ENCODE data around the gene COPZ2. TPM values are rescaled to one million over a fixed set of nuclear protein-coding genes. Genes with fewer than 3 reads are reported as not detected.
"Not testable (repeated sequence)": the region's sequence is repeated elsewhere in the genome, so short reads cannot be mapped to it uniquely, and the experiment has no call there.

Gene COPZ2
- total RNA-seq, 1 donor from 2014 or later = 49.4 TPM

DNA sequence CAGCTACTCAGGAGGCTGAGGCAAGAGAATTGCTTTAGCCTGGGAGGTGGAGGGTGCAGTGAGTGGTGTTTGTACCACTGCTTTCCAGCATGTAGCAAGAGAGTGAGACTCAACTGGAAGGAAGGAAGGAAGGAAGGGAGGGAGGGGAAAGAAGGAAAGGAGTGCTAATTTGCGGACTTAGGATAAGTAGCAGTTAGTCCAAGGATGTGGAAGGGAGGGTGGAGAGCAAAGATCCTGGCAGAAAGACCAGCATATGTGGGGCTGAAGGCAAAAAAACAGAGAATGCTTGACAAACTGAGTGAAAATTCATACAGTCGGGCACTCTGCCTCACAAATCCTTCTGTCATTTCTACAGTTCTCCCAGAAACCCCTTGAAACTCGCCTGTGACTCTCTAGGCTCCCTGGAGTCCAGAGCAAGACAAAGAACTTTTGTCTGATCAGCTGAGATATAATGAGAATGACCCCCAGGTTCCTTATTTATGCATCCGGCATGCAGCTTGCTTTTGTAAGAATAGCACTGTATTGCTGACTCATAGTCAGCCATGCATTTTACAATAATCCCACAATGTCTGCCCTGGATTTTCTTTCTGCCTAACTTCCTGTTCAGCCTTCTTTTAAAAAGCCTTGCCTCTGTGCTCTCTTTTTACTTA lies 35.2 kb downstream of the COPZ2 start:
- TF ChIP-seq, protein P1, sequence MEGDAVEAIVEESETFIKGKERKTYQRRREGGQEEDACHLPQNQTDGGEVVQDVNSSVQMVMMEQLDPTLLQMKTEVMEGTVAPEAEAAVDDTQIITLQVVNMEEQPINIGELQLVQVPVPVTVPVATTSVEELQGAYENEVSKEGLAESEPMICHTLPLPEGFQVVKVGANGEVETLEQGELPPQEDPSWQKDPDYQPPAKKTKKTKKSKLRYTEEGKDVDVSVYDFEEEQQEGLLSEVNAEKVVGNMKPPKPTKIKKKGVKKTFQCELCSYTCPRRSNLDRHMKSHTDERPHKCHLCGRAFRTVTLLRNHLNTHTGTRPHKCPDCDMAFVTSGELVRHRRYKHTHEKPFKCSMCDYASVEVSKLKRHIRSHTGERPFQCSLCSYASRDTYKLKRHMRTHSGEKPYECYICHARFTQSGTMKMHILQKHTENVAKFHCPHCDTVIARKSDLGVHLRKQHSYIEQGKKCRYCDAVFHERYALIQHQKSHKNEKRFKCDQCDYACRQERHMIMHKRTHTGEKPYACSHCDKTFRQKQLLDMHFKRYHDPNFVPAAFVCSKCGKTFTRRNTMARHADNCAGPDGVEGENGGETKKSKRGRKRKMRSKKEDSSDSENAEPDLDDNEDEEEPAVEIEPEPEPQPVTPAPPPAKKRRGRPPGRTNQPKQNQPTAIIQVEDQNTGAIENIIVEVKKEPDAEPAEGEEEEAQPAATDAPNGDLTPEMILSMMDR (IDR thresholded peaks at IDR 0.05) = no peak
- no peak overlapping the region for H3K4me3 Mint-ChIP-seq (ENCODE audit: unreplicated experiment)
- H3K27me3 Mint-ChIP-seq (ENCODE audit: unreplicated experiment) = peaks cover 3% of the 10 kb centered on the region
- H3K4me1 Mint-ChIP-seq (ENCODE audit: unreplicated experiment) = peaks cover 22% of the 10 kb centered on the region
- H3K9me3 Mint-ChIP-seq (ENCODE audit: unreplicated experiment) = no peaks in the 10 kb centered on the region
- H3K36me3 Mint-ChIP-seq (ENCODE audit: unreplicated experiment) = no peaks in the 10 kb centered on the region
- DNase-seq (ENCODE audit: extremely low spot score, unreplicated experiment) = no peak
- H3K27ac Mint-ChIP-seq (ENCODE audit: unreplicated experiment) = peak overlapping the region; percentile 94

DNA sequence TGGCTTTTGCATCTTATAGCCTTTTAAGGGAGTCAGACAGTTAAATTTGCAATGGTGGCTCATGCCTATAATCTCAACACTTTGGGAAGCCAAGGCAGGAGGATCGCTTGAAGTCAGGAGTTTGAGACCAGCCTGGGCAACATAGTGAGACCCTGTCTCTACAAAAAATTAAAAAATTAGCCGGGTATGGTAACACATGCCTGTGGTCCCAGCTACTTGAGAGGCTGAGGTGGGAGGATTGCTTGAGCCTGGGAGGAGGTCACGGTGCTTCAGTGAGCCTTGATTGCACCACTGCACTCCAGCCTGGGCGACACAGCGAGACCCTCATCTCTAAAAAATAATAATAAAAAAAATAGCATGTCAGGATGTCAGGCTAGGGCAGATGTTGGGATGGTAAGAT lies 35.9 kb downstream of the COPZ2 start:
- not testable (repeated sequence) for H3K4me3 Mint-ChIP-seq (ENCODE audit: unreplicated experiment); H3K9me3 Mint-ChIP-seq (ENCODE audit: unreplicated experiment); DNase-seq (ENCODE audit: extremely low spot score, unreplicated experiment); H3K27me3 Mint-ChIP-seq (ENCODE audit: unreplicated experiment); H3K27ac Mint-ChIP-seq (ENCODE audit: unreplicated experiment); H3K36me3 Mint-ChIP-seq (ENCODE audit: unreplicated experiment)
- H3K4me1 Mint-ChIP-seq (ENCODE audit: unreplicated experiment) = peaks cover 22% of the 10 kb centered on the region

DNA sequence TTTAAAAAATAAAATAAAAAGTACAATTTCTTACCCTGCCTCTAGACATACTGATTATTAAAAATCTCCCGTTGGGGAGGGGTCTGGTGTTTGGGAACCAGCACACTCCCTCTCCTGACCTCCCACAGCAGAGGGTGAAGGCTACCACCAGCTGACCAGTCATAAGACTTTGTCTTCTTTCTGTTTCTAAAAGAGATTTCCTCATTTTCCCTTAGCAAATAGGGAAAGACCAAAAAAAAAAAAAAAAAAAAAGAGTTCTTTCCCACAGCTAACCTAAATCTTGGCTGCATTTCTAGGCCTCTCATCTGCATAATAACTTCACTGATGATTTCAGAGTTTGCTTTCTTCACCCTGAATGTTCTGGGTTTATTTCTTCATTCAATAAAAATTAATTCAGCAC lies 36.4 kb downstream of the COPZ2 start:
- TF ChIP-seq, protein P1 (IDR thresholded peaks at IDR 0.05) = no peak
- no peaks in the 10 kb centered on the region for H3K9me3 Mint-ChIP-seq (ENCODE audit: unreplicated experiment)
- H3K4me1 Mint-ChIP-seq (ENCODE audit: unreplicated experiment) = peaks cover 21% of the 10 kb centered on the region
- DNase-seq (ENCODE audit: extremely low spot score, unreplicated experiment) = no peak
- no peaks in the 10 kb centered on the region for H3K36me3 Mint-ChIP-seq (ENCODE audit: unreplicated experiment)
- H3K4me3 Mint-ChIP-seq (ENCODE audit: unreplicated experiment) = no peak overlapping the region
- no peak overlapping the region for H3K27ac Mint-ChIP-seq (ENCODE audit: unreplicated experiment)
- no peaks in the 10 kb centered on the region for H3K27me3 Mint-ChIP-seq (ENCODE audit: unreplicated experiment)

DNA sequence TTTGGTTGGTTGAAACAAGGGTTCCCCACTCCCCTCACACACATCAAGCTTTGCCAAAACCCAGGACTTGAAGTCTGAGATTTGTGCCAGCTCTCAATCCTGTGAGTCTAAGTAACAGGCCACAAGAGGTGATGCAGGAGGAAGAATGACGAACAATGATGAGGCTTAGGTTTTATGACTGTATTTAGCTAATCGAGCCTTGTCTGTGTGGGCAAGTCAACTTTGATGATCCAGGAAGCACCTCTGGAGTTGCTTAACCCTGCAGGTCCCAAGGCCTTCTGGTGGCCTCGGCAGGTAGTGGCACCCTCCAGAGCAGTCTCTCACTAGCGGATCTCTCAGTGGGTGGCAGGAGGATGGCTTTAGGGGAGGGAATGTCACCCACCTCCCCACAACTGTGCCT lies 38.0 kb downstream of the COPZ2 start:
- Mint-ChIP-seq H3K36me3 (ENCODE audit: unreplicated experiment) (no peaks in the 10 kb centered on the region), H3K9me3 (ENCODE audit: unreplicated experiment) (no peaks in the 10 kb centered on the region), H3K4me1 (ENCODE audit: unreplicated experiment) (peaks cover 18% of the 10 kb centered on the region), H3K4me3 (ENCODE audit: unreplicated experiment) (no peak overlapping the region), H3K27ac (ENCODE audit: unreplicated experiment) (no peak overlapping the region), H3K27me3 (ENCODE audit: unreplicated experiment) (peaks cover 4% of the 10 kb centered on the region)
- TF ChIP-seq, protein P1 (IDR thresholded peaks at IDR 0.05) = no peak
- no peak for DNase-seq (ENCODE audit: extremely low spot score, unreplicated experiment)

DNA sequence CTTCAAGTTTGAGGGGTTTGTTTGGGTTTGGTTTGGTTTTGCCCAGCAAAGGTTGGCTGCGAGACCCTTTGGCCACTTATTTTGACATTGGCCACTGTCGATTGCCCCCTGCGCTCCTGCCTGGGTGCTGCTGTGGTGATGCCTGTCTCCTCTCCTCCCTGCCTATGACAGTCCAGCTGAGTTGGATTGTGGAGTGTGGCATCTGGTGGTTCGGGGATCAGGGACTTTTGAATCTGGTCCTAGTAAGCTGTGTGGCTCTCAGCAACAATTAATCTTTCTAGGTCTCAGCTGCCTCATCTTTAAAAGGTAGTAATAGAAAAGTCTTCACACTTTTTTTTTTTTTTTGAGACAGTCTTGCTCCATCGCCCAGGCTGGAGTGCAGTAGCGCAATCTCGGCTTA lies 39.6 kb downstream of the COPZ2 start:
- Mint-ChIP-seq H3K4me1 (ENCODE audit: unreplicated experiment) (peaks cover 10% of the 10 kb centered on the region), H3K27me3 (ENCODE audit: unreplicated experiment) (peaks cover 4% of the 10 kb centered on the region), H3K9me3 (ENCODE audit: unreplicated experiment) (no peaks in the 10 kb centered on the region), H3K4me3 (ENCODE audit: unreplicated experiment) (no peak overlapping the region), H3K36me3 (ENCODE audit: unreplicated experiment) (no peaks in the 10 kb centered on the region), H3K27ac (ENCODE audit: unreplicated experiment) (no peak overlapping the region)
- TF ChIP-seq, protein P1 (IDR thresholded peaks at IDR 0.05) = no peak
- no peak for DNase-seq (ENCODE audit: extremely low spot score, unreplicated experiment)
